Stimulated activated CD4-positive, alpha-beta T cell treated with anti-CD3 and anti-CD28 coated beads, TNF-alpha, amount 100 ng/mL, for 48 hours (primary cell): Measurements from ENCODE around the gene CACNA1B.

Experiments used
- DNase-seq, 3 donors: peaks; one replicate each; pipeline ENCODE4 v3.0.0-alpha.2; 2020; ENCODE audit warnings: low read depth in 3 of 3

CACNA1B gene

GRCh38 chr9:138053321-138053868, 175.8 kb downstream of the CACNA1B start:
- DNase-seq: no peak

- no peak for DNase-seq
These were observed 176.6 kb downstream of the CACNA1B start for GRCh38 chr9:138053996-138054752.

GRCh38 chr9:138057726-138058125, 180.1 kb downstream of the CACNA1B start:
- DNase-seq: no peak

- DNase-seq: no peak
These were observed 180.6 kb downstream of the CACNA1B start for GRCh38 chr9:138058181-138058580.

- DNase-seq: no peak
These were observed 181.6 kb downstream of the CACNA1B start for GRCh38 chr9:138059196-138059595.

- DNase-seq: no peak
These were observed 182.8 kb downstream of the CACNA1B start for GRCh38 chr9:138060365-138060764.

GRCh38 chr9:138060881-138061280, 183.3 kb downstream of the CACNA1B start:
- DNase-seq: no peak

- no peak for DNase-seq
These were observed 184.0 kb downstream of the CACNA1B start for GRCh38 chr9:138061631-138062030.

GRCh38 chr9:138062196-138062595, 184.6 kb downstream of the CACNA1B start:
- DNase-seq: no peak

- DNase-seq: no peak
These were observed 185.5 kb downstream of the CACNA1B start for GRCh38 chr9:138063033-138063432.

- no peak for DNase-seq
These were observed 186.2 kb downstream of the CACNA1B start for GRCh38 chr9:138063785-138064184.

GRCh38 chr9:138064547-138064946, 187.0 kb downstream of the CACNA1B start:
- DNase-seq: no peak

- DNase-seq: no peak
These were observed 187.7 kb downstream of the CACNA1B start for GRCh38 chr9:138065287-138065686.

- no peak for DNase-seq
These were observed 188.5 kb downstream of the CACNA1B start for GRCh38 chr9:138066049-138066448.

- DNase-seq: no peak
These were observed 190.2 kb downstream of the CACNA1B start for GRCh38 chr9:138067613-138068367.

- no peak for DNase-seq
These were observed 191.0 kb downstream of the CACNA1B start for GRCh38 chr9:138068601-138069035.

- no peak for DNase-seq
These were observed 192.3 kb downstream of the CACNA1B start for GRCh38 chr9:138069731-138070456.

- no peak for DNase-seq
These were observed 193.2 kb downstream of the CACNA1B start for GRCh38 chr9:138070815-138071214.

GRCh38 chr9:138071292-138071691, 193.7 kb downstream of the CACNA1B start:
- no peak for DNase-seq

- DNase-seq: no peak
These were observed 194.1 kb downstream of the CACNA1B start for GRCh38 chr9:138071731-138072130.

- no peak for DNase-seq
These were observed 194.7 kb downstream of the CACNA1B start for GRCh38 chr9:138072161-138072842.

GRCh38 chr9:138072897-138073296, 195.3 kb downstream of the CACNA1B start:
- no peak for DNase-seq
